Measurements from ENCODE around the gene ATRN.

ATRN gene

GRCh38 chr20:3627476-3627875, 156.7 kb downstream of the ATRN start:
- H3K4me3 ChIP-seq (ENCODE audit: low read depth, low read length), result no peak overlapping the region
- TF ChIP-seq CTCF (IDR thresholded peaks at IDR 0.05; ENCODE audit: borderline replicate concordance, insufficient read depth, low read depth, low read length), result no peak

- no peak for TF ChIP-seq CTCF (IDR thresholded peaks at IDR 0.05; ENCODE audit: borderline replicate concordance, insufficient read depth, low read depth, low read length)
- H3K4me3 ChIP-seq (ENCODE audit: low read depth, low read length), result no peak overlapping the region
These were observed 157.9 kb downstream of the ATRN start for GRCh38 chr20:3628502-3629314.

GRCh38 chr20:3629893-3630292, 159.1 kb downstream of the ATRN start:
- no peak overlapping the region for H3K4me3 ChIP-seq (ENCODE audit: low read depth, low read length)
- no peak for TF ChIP-seq CTCF (IDR thresholded peaks at IDR 0.05; ENCODE audit: borderline replicate concordance, insufficient read depth, low read depth, low read length)

- no peak for TF ChIP-seq CTCF (IDR thresholded peaks at IDR 0.05; ENCODE audit: borderline replicate concordance, insufficient read depth, low read depth, low read length)
These were observed 159.6 kb downstream of the ATRN start for GRCh38 chr20:3630429-3630828.

GRCh38 chr20:3631534-3631933, 160.7 kb downstream of the ATRN start:
- H3K4me3 ChIP-seq (ENCODE audit: low read depth, low read length), result no peak overlapping the region
- no peak for TF ChIP-seq CTCF (IDR thresholded peaks at IDR 0.05; ENCODE audit: borderline replicate concordance, insufficient read depth, low read depth, low read length)

More at GRCh38 chr20:3630429-3630828, 159.6 kb downstream of the ATRN start:
- H3K4me3 ChIP-seq (ENCODE audit: low read depth, low read length), result no peak overlapping the region

- TF ChIP-seq CTCF (IDR thresholded peaks at IDR 0.05; ENCODE audit: borderline replicate concordance, insufficient read depth, low read depth, low read length), result no peak
- H3K4me3 ChIP-seq (ENCODE audit: low read depth, low read length), result no peak overlapping the region
These were observed 161.6 kb downstream of the ATRN start for GRCh38 chr20:3632311-3633004.

Measured in GM12875 (cell line).